BE2C (cell line): Measurements from ENCODE around the gene PROSER2.

Source experiments
- DNase-seq: peaks from one replicate; pipeline ENCODE4 v3.0.0-alpha.2; 2020
- H3K27me3 ChIP-seq: fragments of 250-450 bp; sonication (Bioruptor Pico); 2 replicates; pipeline ENCODE4 v1.5.1; 2020; ENCODE audit warnings: mild to moderate bottlenecking
- H3K36me3 ChIP-seq: fragments of 250-450 bp; sonication (Bioruptor Pico); 2 replicates; pipeline ENCODE4 v1.5.1; 2020; ENCODE audit warnings: mild to moderate bottlenecking
- H3K4me1 ChIP-seq: fragments of 250-450 bp; sonication (Bioruptor Pico); 2 replicates; pipeline ENCODE4 v1.5.1; 2020
- H3K4me3 ChIP-seq: 2 replicates; pipeline ENCODE4 v1.5.1; 2011; ENCODE audit warnings: low read depth, low read length
- H3K9me3 ChIP-seq: fragments of 250-450 bp; sonication (Bioruptor Pico); 2 replicates; pipeline ENCODE4 v1.5.1; 2020
- CTCF ChIP-seq: IDR thresholded peaks from 2 replicates; pipeline ENCODE4 v1.5.1; 2012; ENCODE audit warnings: mild to moderate bottlenecking, low read depth, low read length

The PROSER2 gene

GRCh38 chr10:11797847-11798633 is 25.1 kb upstream of the PROSER2 start:
- Histone ChIP-seq H3K4me3 (no peak overlapping the region), H3K36me3 (no peaks in the 10 kb centered on the region), H3K4me1 (no peaks in the 10 kb centered on the region; the same call in 1 of the 2 replicates), H3K27me3 (no peaks in the 10 kb centered on the region), H3K9me3 (no peaks in the 10 kb centered on the region)
- DNase-seq = no peak
- no peak for TF ChIP-seq CTCF

- no peak for DNase-seq
- TF ChIP-seq CTCF = no peak
- no peaks in the 10 kb centered on the region for H3K36me3 ChIP-seq
Observed at GRCh38 chr10:11798845-11799735, 24.1 kb upstream of the PROSER2 start.

GRCh38 chr10:11799736-11800080 is 23.4 kb upstream of the PROSER2 start:
- H3K9me3 ChIP-seq = no peaks in the 10 kb centered on the region
- no peaks in the 10 kb centered on the region; the same call in 1 of the 2 replicates for H3K4me1 ChIP-seq
- no peak for TF ChIP-seq CTCF
- H3K36me3 ChIP-seq = no peaks in the 10 kb centered on the region
- DNase-seq = no peak
- H3K27me3 ChIP-seq = no peaks in the 10 kb centered on the region
- no peak overlapping the region for H3K4me3 ChIP-seq

More at GRCh38 chr10:11798845-11799735, 24.1 kb upstream of the PROSER2 start:
- Histone ChIP-seq H3K4me1 (no peaks in the 10 kb centered on the region; the same call in 1 of the 2 replicates), H3K27me3 (no peaks in the 10 kb centered on the region), H3K4me3 (no peak overlapping the region), H3K9me3 (no peaks in the 10 kb centered on the region)

- no peak for DNase-seq
- no peak overlapping the region for H3K4me3 ChIP-seq
Observed at GRCh38 chr10:11804336-11804735, 18.8 kb upstream of the PROSER2 start.

GRCh38 chr10:11805792-11806191 is 17.4 kb upstream of the PROSER2 start:
- Histone ChIP-seq H3K4me3 (no peak overlapping the region), H3K27me3 (no peaks in the 10 kb centered on the region), H3K9me3 (no peaks in the 10 kb centered on the region), H3K36me3 (no peaks in the 10 kb centered on the region), H3K4me1 (no peaks in the 10 kb centered on the region)
- no peak for TF ChIP-seq CTCF
- DNase-seq = no peak

More at GRCh38 chr10:11804336-11804735, 18.8 kb upstream of the PROSER2 start:
- Histone ChIP-seq H3K4me1 (no peaks in the 10 kb centered on the region), H3K27me3 (no peaks in the 10 kb centered on the region), H3K36me3 (no peaks in the 10 kb centered on the region), H3K9me3 (no peaks in the 10 kb centered on the region)
- TF ChIP-seq CTCF = no peak

- no peak for TF ChIP-seq CTCF
- Histone ChIP-seq H3K27me3 (no peaks in the 10 kb centered on the region), H3K9me3 (no peaks in the 10 kb centered on the region), H3K4me3 (no peak overlapping the region), H3K36me3 (no peaks in the 10 kb centered on the region), H3K4me1 (no peaks in the 10 kb centered on the region)
- DNase-seq = no peak
Observed at GRCh38 chr10:11806706-11807105, 16.4 kb upstream of the PROSER2 start.
